Gastrocnemius medialis (tissue), 4 donors: ENCODE results near the gene TPK1. TPM values are rescaled to one million over a fixed set of nuclear protein-coding genes. Genes with fewer than 3 reads are reported as not detected.
"Not testable (repeated sequence)": the region's sequence is repeated elsewhere in the genome, so short reads cannot be mapped to it uniquely, and the experiment has no call there.

ENCODE experiments used
- ATAC-seq, 2 donors: fragments of 150-250 bp; one replicate each; pipeline ENCODE4 v1.9.1; 2016
- DNase-seq, 2 donors: peaks; one replicate each; pipeline ENCODE4 v3.0.0-alpha.2; 2019
- H3K27ac ChIP-seq, 4 donors: fragments of 200-600 bp; sonication (generic); 1 replicate in 1 of 4; 2 replicates in 3 of 4; pipeline ENCODE4 v1.5.1; 2016 to 2018; ENCODE audit warnings: mild to moderate bottlenecking in 2 of 4, moderate library complexity in 1 of 4
- H3K27me3 ChIP-seq, 3 donors: fragments of 200-600 bp; sonication (generic) in 2 of 3; 1 replicate in 1 of 3; 2 replicates in 2 of 3; pipeline versions ENCODE4 v1.5.1 to v1.6.0; 2016 to 2019; ENCODE audit warnings: mild to moderate bottlenecking in 1 of 3, moderate library complexity in 1 of 3
- H3K36me3 ChIP-seq, 2 donors: fragments of 200-600 bp; sonication (generic) in 1 of 2; one replicate each; pipeline ENCODE4 v1.5.1; 2017 to 2018
- H3K4me1 ChIP-seq, 2 donors: fragments of 200-600 bp; sonication (generic) in 1 of 2; one replicate each; pipeline ENCODE4 v1.5.1; 2016 to 2017; ENCODE audit warnings: mild to moderate bottlenecking in 2 of 2
- H3K4me3 ChIP-seq, 4 donors: fragments of 200-600 bp; sonication (generic) in 3 of 4; 1 replicate in 1 of 4; 2 replicates in 3 of 4; pipeline ENCODE4 v1.5.1; 2016 to 2019; ENCODE audit warnings: mild to moderate bottlenecking in 2 of 4
- H3K9me3 ChIP-seq, 3 donors: fragments of 200-600 bp; sonication (generic) in 2 of 3; 1 replicate in 1 of 3; 2 replicates in 2 of 3; pipeline ENCODE4 v1.5.1; 2016 to 2019
- POLR2A ChIP-seq, 2 donors: fragments of 450-650 bp; IDR thresholded peaks; one replicate each; pipeline ENCODE4 v1.6.1; 2017; ENCODE audit warnings: antibody characterized with exemption in 2 of 2, mild to moderate bottlenecking in 2 of 2, moderate library complexity in 2 of 2
- in situ Hi-C, 4 donors: fragments of 200-750 bp; cut with MboI; loops; one replicate each; pipeline versions ENCODE4 v1.15.0 to v1.8.0; 2017; ENCODE audit warnings: low sequenced_read_pairs in 4 of 4
- intact Hi-C: fragments of 100-400 bp; cut with DNase I; formaldehyde crosslinking; loops from one replicate; pipeline ENCODE4 v1.15.1; 2023; ENCODE audit warnings: low total_unique reads
- total RNA-seq, 4 donors: library from RNA; depleted of rRNA; stranded (reverse); fragments of >200 nt; gene quantifications; one replicate each; pipeline versions ENCODE4 v1.1.0 to v1.2.3, GENCODE V29; 2016
- TF ChIP-seq, protein P1 (sequence below), 5 experiments: fragments of 450-650 bp in 3 of 5; fragments of 200-600 bp in 2 of 5; sonication (generic) in 2 of 5; IDR thresholded peaks in 4 of 5; conservative IDR thresholded peaks in 1 of 5; 1 replicate in 4 of 5; 2 replicates in 1 of 5; pipeline ENCODE4 v1.5.1; 2016 to 2019; ENCODE audit warnings: antibody characterized with exemption in 5 of 5, mild to moderate bottlenecking in 3 of 5, moderate library complexity in 3 of 5

TPK1 gene
- total RNA-seq, 4 donors from 2014 or later, result 2.0 to 6.9 (median 2.7) TPM

GRCh38 chr7:144579687-144580086 is 256.2 kb downstream of the TPK1 start:
- intact Hi-C loops (no loop called here), in situ Hi-C loops (no loop called here)
- TF ChIP-seq POLR2A (IDR thresholded peaks at IDR 0.05), result no peak
- TF ChIP-seq, protein P1, sequence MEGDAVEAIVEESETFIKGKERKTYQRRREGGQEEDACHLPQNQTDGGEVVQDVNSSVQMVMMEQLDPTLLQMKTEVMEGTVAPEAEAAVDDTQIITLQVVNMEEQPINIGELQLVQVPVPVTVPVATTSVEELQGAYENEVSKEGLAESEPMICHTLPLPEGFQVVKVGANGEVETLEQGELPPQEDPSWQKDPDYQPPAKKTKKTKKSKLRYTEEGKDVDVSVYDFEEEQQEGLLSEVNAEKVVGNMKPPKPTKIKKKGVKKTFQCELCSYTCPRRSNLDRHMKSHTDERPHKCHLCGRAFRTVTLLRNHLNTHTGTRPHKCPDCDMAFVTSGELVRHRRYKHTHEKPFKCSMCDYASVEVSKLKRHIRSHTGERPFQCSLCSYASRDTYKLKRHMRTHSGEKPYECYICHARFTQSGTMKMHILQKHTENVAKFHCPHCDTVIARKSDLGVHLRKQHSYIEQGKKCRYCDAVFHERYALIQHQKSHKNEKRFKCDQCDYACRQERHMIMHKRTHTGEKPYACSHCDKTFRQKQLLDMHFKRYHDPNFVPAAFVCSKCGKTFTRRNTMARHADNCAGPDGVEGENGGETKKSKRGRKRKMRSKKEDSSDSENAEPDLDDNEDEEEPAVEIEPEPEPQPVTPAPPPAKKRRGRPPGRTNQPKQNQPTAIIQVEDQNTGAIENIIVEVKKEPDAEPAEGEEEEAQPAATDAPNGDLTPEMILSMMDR (IDR thresholded peaks at IDR 0.05 in 4 of 5, conservative IDR thresholded peaks at IDR 0.05 in 1 of 5), result no peak
- no peak overlapping the region for H3K27ac ChIP-seq
- ATAC-seq (no peak), DNase-seq (no peak)
- H3K27me3 ChIP-seq, result no peaks in the 10 kb centered on the region
- H3K36me3 ChIP-seq, result no peaks in the 10 kb centered on the region
- no peaks in the 10 kb centered on the region for H3K4me1 ChIP-seq
- H3K4me3 ChIP-seq, result no peak overlapping the region
- no peaks in the 10 kb centered on the region for H3K9me3 ChIP-seq

GRCh38 chr7:144575456-144575855 is 260.4 kb downstream of the TPK1 start:
- in situ Hi-C loops, result no loop called here
- intact Hi-C loops, result no loop called here
- no peak overlapping the region for H3K27ac ChIP-seq

DNA sequence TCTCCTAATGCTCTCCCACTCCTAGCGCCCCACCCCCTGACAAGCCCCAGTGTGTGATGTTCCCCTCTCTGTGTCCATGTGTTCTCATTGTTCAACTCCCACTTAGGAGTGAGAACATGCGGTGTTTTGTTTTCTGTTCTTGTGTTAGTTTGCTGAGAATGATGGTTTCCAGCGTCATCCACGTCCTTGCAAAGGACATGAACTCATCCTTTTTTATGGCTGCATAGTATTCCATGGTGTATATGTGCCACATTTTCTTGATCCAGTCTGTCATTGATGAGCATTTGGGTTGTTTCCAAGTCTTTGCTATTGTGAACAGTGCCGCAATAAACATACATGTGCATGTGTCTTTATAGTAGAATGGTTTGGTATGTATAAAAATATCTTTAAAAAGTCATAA is 261.1 kb downstream of the TPK1 start:
- ATAC-seq, H3K27me3 ChIP-seq, intact Hi-C loops, H3K36me3 ChIP-seq, H3K4me1 ChIP-seq, in situ Hi-C loops, H3K27ac ChIP-seq, H3K4me3 ChIP-seq, DNase-seq, H3K9me3 ChIP-seq: not testable (repeated sequence)

More at GRCh38 chr7:144575456-144575855, 260.4 kb downstream of the TPK1 start:
- Histone ChIP-seq H3K9me3 (no peaks in the 10 kb centered on the region), H3K4me3 (no peak overlapping the region), H3K36me3 (no peaks in the 10 kb centered on the region), H3K27me3 (no peaks in the 10 kb centered on the region), H3K4me1 (no peaks in the 10 kb centered on the region)
- ATAC-seq (no peak), DNase-seq (no peak)
- no peak for TF ChIP-seq POLR2A (IDR thresholded peaks at IDR 0.05)
- TF ChIP-seq, protein P1 (IDR thresholded peaks at IDR 0.05 in 4 of 5, conservative IDR thresholded peaks at IDR 0.05 in 1 of 5), result no peak

GRCh38 chr7:144568233-144568632 is 267.6 kb downstream of the TPK1 start:
- in situ Hi-C loops, result no loop called here
- no peak for DNase-seq

DNA sequence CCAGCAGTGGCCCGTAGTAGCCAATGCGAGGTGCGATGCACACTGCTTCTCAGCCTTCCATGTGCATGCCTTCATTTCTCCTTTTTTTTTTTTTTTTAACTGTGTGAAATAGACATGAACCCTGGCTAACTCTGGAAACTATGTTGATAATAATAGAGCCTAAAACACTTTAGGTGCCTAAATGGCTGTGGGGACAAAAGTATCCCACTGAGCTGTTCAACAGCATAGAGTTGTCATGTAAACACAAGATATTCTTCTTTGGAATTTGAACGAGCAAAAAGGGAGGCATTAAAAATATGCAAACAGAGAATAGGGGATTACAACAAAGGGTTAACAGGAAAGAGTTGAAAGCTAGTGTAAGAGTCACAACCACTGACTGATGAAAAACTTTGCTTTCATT is 270.3 kb downstream of the TPK1 start:
- Histone ChIP-seq H3K4me1 (no peaks in the 10 kb centered on the region), H3K27me3 (no peaks in the 10 kb centered on the region), H3K4me3 (no peak overlapping the region), H3K9me3 (no peaks in the 10 kb centered on the region), H3K36me3 (no peaks in the 10 kb centered on the region), H3K27ac (no peak overlapping the region)
- DNase-seq (no peak), ATAC-seq (no peak)
- in situ Hi-C loops, result no loop called here
- intact Hi-C loops, result no loop called here
- TF ChIP-seq, protein P1 (IDR thresholded peaks at IDR 0.05 in 4 of 5, conservative IDR thresholded peaks at IDR 0.05 in 1 of 5), result no peak
- TF ChIP-seq POLR2A (IDR thresholded peaks at IDR 0.05), result no peak

More at GRCh38 chr7:144568233-144568632, 267.6 kb downstream of the TPK1 start:
- no peaks in the 10 kb centered on the region for H3K9me3 ChIP-seq
- no peak overlapping the region for H3K27ac ChIP-seq
- intact Hi-C loops, result no loop called here
- no peaks in the 10 kb centered on the region for H3K4me1 ChIP-seq
- no peaks in the 10 kb centered on the region for H3K27me3 ChIP-seq
- ATAC-seq, result no peak
- no peak overlapping the region for H3K4me3 ChIP-seq
- H3K36me3 ChIP-seq, result no peaks in the 10 kb centered on the region
- no peak for TF ChIP-seq POLR2A (IDR thresholded peaks at IDR 0.05)
- TF ChIP-seq, protein P1 (IDR thresholded peaks at IDR 0.05 in 4 of 5, conservative IDR thresholded peaks at IDR 0.05 in 1 of 5), result no peak
